Measurements from ENCODE around the gene KRTAP17-1.
"Not testable (repeated sequence)": the region's sequence is repeated elsewhere in the genome, so short reads cannot be mapped to it uniquely, and the experiment has no call there.

The KRTAP17-1 gene

GRCh38 chr17:41315204-41315794 is at the start of gene KRTAP17-1:
TSS of gene KRTAP17-1 (minus strand) at chr17:41315710. CDS start at chr17:41315650, 60 bp downstream.
- no peak for DNase-seq

- no peak for DNase-seq
Measured at GRCh38 chr17:41363881-41364280, 48.4 kb upstream of the KRTAP17-1 start.

GRCh38 chr17:41360296-41360995 is 44.9 kb upstream of the KRTAP17-1 start:
- DNase-seq, result no peak

GRCh38 chr17:41354536-41354935 is 39.0 kb upstream of the KRTAP17-1 start:
- DNase-seq, result no peak

- no peak for DNase-seq
Measured at GRCh38 chr17:41352597-41353366, 37.3 kb upstream of the KRTAP17-1 start.

- no peak for DNase-seq
Measured at GRCh38 chr17:41351177-41351576, 35.7 kb upstream of the KRTAP17-1 start.

- not testable (repeated sequence) for DNase-seq
Measured at GRCh38 chr17:41350381-41350878, 34.9 kb upstream of the KRTAP17-1 start, which contains the start of gene KRT33A. TSS of gene KRT33A (minus strand) at chr17:41350828. CDS start at chr17:41350767, 61 bp downstream.

GRCh38 chr17:41347869-41348760 is 32.6 kb upstream of the KRTAP17-1 start:
- DNase-seq, result no peak

GRCh38 chr17:41346421-41346820 is 30.9 kb upstream of the KRTAP17-1 start:
- not testable (repeated sequence) for DNase-seq

- DNase-seq, result no peak
Measured at GRCh38 chr17:41345992-41346391, 30.5 kb upstream of the KRTAP17-1 start.

GRCh38 chr17:41343029-41343428 is 27.5 kb upstream of the KRTAP17-1 start:
- DNase-seq, result no peak

- no peak for DNase-seq
Measured at GRCh38 chr17:41340934-41341861, 25.7 kb upstream of the KRTAP17-1 start.

GRCh38 chr17:41340494-41340893 is 25.0 kb upstream of the KRTAP17-1 start:
- DNase-seq, result no peak

GRCh38 chr17:41339571-41340172 is 24.2 kb upstream of the KRTAP17-1 start:
- no peak for DNase-seq

- no peak for DNase-seq
Measured at GRCh38 chr17:41338961-41339485, 23.5 kb upstream of the KRTAP17-1 start.

- DNase-seq, result no peak
Measured at GRCh38 chr17:41335747-41336146, 20.2 kb upstream of the KRTAP17-1 start.

- no peak for DNase-seq
Measured at GRCh38 chr17:41334385-41335305, 19.1 kb upstream of the KRTAP17-1 start.

- no peak for DNase-seq
Measured at GRCh38 chr17:41333836-41334235, 18.3 kb upstream of the KRTAP17-1 start.

GRCh38 chr17:41333098-41333497 is 17.6 kb upstream of the KRTAP17-1 start:
- no peak for DNase-seq

All from NCI-H2081 (cell line).